Breast epithelium (tissue), 3 donors: ENCODE data around the gene PLEKHG4.

Source experiments
- CTCF ChIP-seq, 3 donors: fragments of 450-650 bp; IDR thresholded peaks; one replicate each; pipeline ENCODE4 v1.5.1; 2016 to 2017; ENCODE audit warnings: antibody characterized with exemption in 3 of 3, mild to moderate bottlenecking in 3 of 3, moderate library complexity in 3 of 3
- POLR2A ChIP-seq: fragments of 450-650 bp; IDR thresholded peaks from one replicate; pipeline ENCODE4 v1.6.1; 2016; ENCODE audit warnings: antibody characterized with exemption, mild to moderate bottlenecking, moderate library complexity
- POLR2AphosphoS5 ChIP-seq, 3 donors: sonication (generic); formaldehyde crosslinking; IDR thresholded peaks; one replicate each; pipeline ENCODE4 v1.6.1; 2017; ENCODE audit warnings: antibody characterized with exemption in 3 of 3

GRCh38 chr16:67264277-67264676, 15.1 kb upstream of the PLEKHG4 start:
- TF ChIP-seq POLR2A (no peak), CTCF (IDR thresholded peaks at IDR 0.05) (no peak), POLR2AphosphoS5 (IDR thresholded peaks at IDR 0.05) (no peak)
